CD4-positive, alpha-beta memory T cell (primary cell): ENCODE data around the gene KRTCAP2. TPM values are rescaled to one million over a fixed set of nuclear protein-coding genes. Genes with fewer than 3 reads are reported as not detected.

Experiments used
- CTCF ChIA-PET: fragments of 350-600 bp; sonication (Branson Sonifier 250); formaldehyde crosslinking; loops from one replicate; lab custom pipeline; 2021; ENCODE audit warnings: inconsistent platforms; ENCODE audit not compliant: partially characterized antibody; lab: Charles Lee
- POLR2A ChIA-PET: fragments of 350-600 bp; sonication (Branson Sonifier 250); formaldehyde crosslinking; loops from one replicate; lab custom pipeline; 2021; ENCODE audit not compliant: partially characterized antibody; lab: Charles Lee
- DNase-seq, 5 donors: peaks; one replicate each; pipeline versions ENCODE4 v3.0.0 to v3.0.0-alpha.2; 2020 to 2022; ENCODE audit warnings: mixed read lengths in 1 of 5
- H3K27ac ChIP-seq: one replicate; pipeline ENCODE4 v1.7.0; 2013; ENCODE audit warnings: low read depth, low read length
- H3K27me3 ChIP-seq: 2 replicates; pipeline ENCODE4 v1.7.0; 2013; ENCODE audit warnings: mild to moderate bottlenecking, low read length, moderate library complexity; ENCODE audit not compliant: insufficient read depth
- H3K36me3 ChIP-seq: 2 replicates; pipeline ENCODE4 v1.7.0; 2013; ENCODE audit warnings: mild to moderate bottlenecking, low read length, moderate library complexity; ENCODE audit not compliant: insufficient read depth
- H3K4me1 ChIP-seq: 2 replicates; pipeline ENCODE4 v1.7.0; 2013; ENCODE audit warnings: mild to moderate bottlenecking, low read length, moderate library complexity; ENCODE audit not compliant: insufficient read depth
- H3K4me3 ChIP-seq, 2 donors: one replicate each; pipeline ENCODE4 v1.7.0; 2013; ENCODE audit warnings: low read length in 2 of 2, mild to moderate bottlenecking in 1 of 2
- H3K9me3 ChIP-seq, 2 donors: one replicate each; pipeline ENCODE4 v1.7.0; 2013; ENCODE audit warnings: low read length in 2 of 2, control low read depth in 1 of 2; ENCODE audit not compliant: control insufficient read depth in 1 of 2
- H3K27ac Mint-ChIP-seq, 7 donors: one replicate each; pipeline ENCODE4 v1.8.0; 2020 to 2021; ENCODE audit warnings: mixed read lengths in 7 of 7, mild to moderate bottlenecking in 6 of 7, inconsistent platforms in 3 of 7, moderate library complexity in 3 of 7
- H3K27me3 Mint-ChIP-seq, 2 donors: one replicate each; pipeline ENCODE4 v1.8.0; 2020 to 2021; ENCODE audit warnings: mixed read lengths in 2 of 2
- H3K36me3 Mint-ChIP-seq, 2 donors: one replicate each; pipeline ENCODE4 v1.8.0; 2020 to 2021; ENCODE audit warnings: mixed read lengths in 2 of 2, inconsistent platforms in 1 of 2, mild to moderate bottlenecking in 1 of 2
- H3K4me1 Mint-ChIP-seq, 4 donors: one replicate each; pipeline ENCODE4 v1.8.0; 2020 to 2021; ENCODE audit warnings: mixed read lengths in 4 of 4, mild to moderate bottlenecking in 1 of 4
- H3K4me3 Mint-ChIP-seq, 8 donors: one replicate each; pipeline ENCODE4 v1.8.0; 2020 to 2021; ENCODE audit warnings: mixed read lengths in 8 of 8, mild to moderate bottlenecking in 7 of 8, moderate library complexity in 6 of 8, inconsistent platforms in 3 of 8
- H3K9me3 Mint-ChIP-seq, 8 donors: one replicate each; pipeline ENCODE4 v1.8.0; 2020 to 2021; ENCODE audit warnings: mixed read lengths in 8 of 8, mild to moderate bottlenecking in 5 of 8, inconsistent platforms in 3 of 8, moderate library complexity in 1 of 8
- intact Hi-C: fragments of 100-400 bp; cut with micrococcal nuclease; formaldehyde crosslinking; loops from one replicate; pipeline ENCODE4 v1.15.1; 2023
- polyA plus RNA-seq, 2 donors: library from polyadenylated mRNA; unstranded; fragments of 300-500 nt; fragmentation: Illumina TruSeq; gene quantifications; one replicate each; pipeline ENCODE4 v1.2.3, GENCODE V29; 2021
- total RNA-seq, 2 experiments: library from RNA; stranded (reverse); gene quantifications; one replicate each; pipeline ENCODE4 v1.2.3, GENCODE V29; 2021

KRTCAP2 gene
- total and polyA plus RNA-seq, 4 experiments from 2014 or later: 173 to 488 (median 325) TPM

- Mint-ChIP-seq H3K4me3 (peak overlapping the region; percentile 94 to 100 (median 99)), H3K27ac (peak overlapping the region; percentile 97 to 100 (median 98)), H3K36me3 (peaks cover 0 to 8% of the 10 kb centered on the region in 2 donors), H3K9me3 (no peaks in the 10 kb centered on the region), H3K4me1 (peaks cover 19 to 45% (median 35%) of the 10 kb centered on the region in 4 donors), H3K27me3 (peaks cover 2 to 7% of the 10 kb centered on the region in 2 donors)
- CTCF ChIA-PET: interaction anchor here (1.3 kb wide), 1 partner anchor 34 kb away, joined by 3 read pairs; no protein-coding TSS in a partner anchor
- H3K36me3 ChIP-seq: no peaks in the 10 kb centered on the region
- POLR2A ChIA-PET: interaction anchor here (1.0 to 1.1 kb wide), 2 partner anchors 12 to 33 kb away, joined by 3 read pairs; partner anchors contain the start of gene TRIM46
- intact Hi-C loops: loop anchor here (2.0 kb wide), 1 partner anchor 14 kb away; the partner anchor contains the start of gene EFNA1
- peak overlapping the region; percentile 62 to 79 for H3K4me3 ChIP-seq
- H3K27ac ChIP-seq: peak overlapping the region; percentile 87
- H3K9me3 ChIP-seq: no peaks in the 10 kb centered on the region
- H3K27me3 ChIP-seq: no peaks in the 10 kb centered on the region
- DNase-seq: no peak
- peaks cover 30% of the 10 kb centered on the region for H3K4me1 ChIP-seq
Measured at GRCh38 chr1:155140630-155140953, 32.5 kb downstream of the KRTCAP2 start.

DNA sequence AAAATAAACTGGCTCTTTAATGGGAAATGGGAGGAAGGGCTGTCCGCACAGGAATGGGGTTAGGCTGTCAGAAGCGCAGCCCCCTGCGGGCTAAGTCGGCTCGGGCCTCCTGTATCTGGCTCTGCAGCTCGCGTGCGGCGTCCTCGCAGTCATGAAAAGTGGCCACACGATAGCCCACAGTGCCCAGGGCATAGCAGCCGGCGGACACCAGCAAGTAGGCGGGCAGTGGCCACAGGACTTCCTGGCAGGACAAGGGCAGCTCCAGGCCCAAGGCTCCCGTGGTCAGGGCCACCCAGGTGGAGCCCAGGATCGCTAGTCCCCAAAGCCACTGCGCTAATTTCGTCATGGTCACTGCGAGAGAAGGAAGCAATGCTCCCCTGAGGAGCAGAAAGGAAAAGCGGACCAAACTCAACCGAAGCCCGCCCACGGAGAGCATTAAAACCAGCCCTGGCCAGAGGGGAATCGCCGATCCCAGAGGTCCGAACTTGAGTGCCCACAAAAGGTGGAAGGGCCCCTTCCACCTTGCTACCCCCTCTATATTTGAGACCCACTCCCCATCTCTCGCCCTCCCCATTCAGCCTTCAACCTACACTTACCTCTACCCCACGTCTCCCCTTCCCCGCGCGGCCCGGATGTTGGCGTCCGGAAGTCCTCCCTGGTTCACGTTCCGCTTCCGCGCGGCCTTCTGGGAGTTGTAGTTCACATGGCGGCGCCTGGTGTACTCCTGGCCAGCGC, 33.0 kb downstream of the KRTCAP2 start, which contains the start of gene DPM3:
DPM3 (minus strand) TSS at position 637 of the 735 bp plus-strand sequence; CDS start at position 346, 291 bp downstream.
- POLR2A ChIA-PET: interaction anchor here (1.0 to 1.1 kb wide), 2 partner anchors 11 to 34 kb away, joined by 3 read pairs; partner anchors contain the start of gene TRIM46
- CTCF ChIA-PET: interaction anchor here (1.3 kb wide), 1 partner anchor 34 kb away, joined by 3 read pairs; no protein-coding TSS in a partner anchor
- Mint-ChIP-seq H3K27ac (peak within 1 kb of the TSS; percentile 97 to 100 (median 98)), H3K36me3 (peaks cover 0 to 13% of the 10 kb centered on the region in 2 donors), H3K4me1 (peaks cover 20 to 50% (median 39%) of the 10 kb centered on the region in 4 donors), H3K4me3 (peak within 1 kb of the TSS; percentile 94 to 100 (median 99)), H3K27me3 (peaks cover 0 to 5% of the 10 kb centered on the region in 2 donors), H3K9me3 (no peaks in the 10 kb centered on the region)
- peak; percentile 81 to 93 (median 83) for DNase-seq
- Histone ChIP-seq H3K4me1 (peaks cover 33% of the 10 kb centered on the region), H3K36me3 (no peaks in the 10 kb centered on the region), H3K27ac (peak within 1 kb of the TSS; percentile 87), H3K9me3 (no peaks in the 10 kb centered on the region), H3K27me3 (no peaks in the 10 kb centered on the region), H3K4me3 (peak within 1 kb of the TSS; percentile 62 to 79)
- intact Hi-C loops: loop anchor here (2.0 to 5.0 kb wide), 2 partner anchors 13 to 53 kb away; partner anchors contain the start of gene EFNA1

DNA sequence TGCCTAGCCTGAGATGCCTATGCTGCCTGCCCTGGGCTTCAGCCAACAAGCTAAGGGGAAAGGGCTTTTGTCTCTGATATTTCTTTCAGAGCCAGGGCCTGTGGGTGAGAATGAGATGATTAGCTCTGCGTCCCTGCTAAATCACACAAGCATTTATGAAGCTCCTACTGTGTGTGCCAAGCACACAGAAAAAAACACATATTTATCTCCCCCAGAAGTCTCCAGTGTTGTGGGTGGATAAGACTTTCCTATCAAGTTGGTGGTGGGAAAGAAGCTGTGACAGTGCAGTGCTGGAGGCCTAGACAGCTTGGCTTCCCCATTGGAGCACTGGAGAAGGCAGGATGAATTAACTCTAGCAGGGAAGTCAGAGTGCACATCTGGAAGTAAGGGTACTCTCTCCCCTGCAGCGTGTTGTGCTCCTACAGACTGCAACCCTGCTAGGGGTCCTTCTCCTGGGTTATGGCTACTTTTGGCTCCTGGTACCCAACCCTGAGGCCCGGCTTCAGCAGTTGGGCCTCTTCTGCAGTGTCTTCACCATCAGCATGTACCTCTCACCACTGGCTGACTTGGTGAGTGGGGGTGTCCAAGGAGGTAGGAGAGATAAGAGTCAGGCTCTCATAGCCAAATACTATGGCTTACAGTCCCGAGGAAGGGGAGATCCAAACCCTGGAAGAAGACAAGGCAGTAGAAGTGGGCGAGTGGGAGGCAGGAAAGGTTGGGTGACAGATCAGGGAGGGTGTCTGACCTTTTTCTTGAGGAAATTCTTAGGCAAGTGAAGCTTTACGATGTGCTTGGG, 35.8 kb downstream of the KRTCAP2 start:
- Histone ChIP-seq H3K27me3 (no peaks in the 10 kb centered on the region), H3K4me1 (peaks cover 37% of the 10 kb centered on the region), H3K36me3 (no peaks in the 10 kb centered on the region), H3K4me3 (peak overlapping the region in 1 of 2 donors; percentile 93), H3K9me3 (no peaks in the 10 kb centered on the region), H3K27ac (peak overlapping the region; percentile 97)
- DNase-seq: no peak
- Mint-ChIP-seq H3K9me3 (no peaks in the 10 kb centered on the region), H3K27ac (peak overlapping the region; percentile 97 to 100 (median 99)), H3K4me3 (peak overlapping the region; percentile 94 to 99 (median 98)), H3K36me3 (peaks cover 0 to 15% of the 10 kb centered on the region in 2 donors), H3K27me3 (no peaks in the 10 kb centered on the region), H3K4me1 (peaks cover 25 to 61% (median 46%) of the 10 kb centered on the region in 4 donors)
- intact Hi-C loops: loop anchor here (5.0 kb wide), 1 partner anchor 50 kb away; no protein-coding TSS in a partner anchor
- ChIA-PET CTCF (interaction anchor here (0.6 to 4.2 kb wide), 9 partner anchors 30 to 143 kb away, joined by 3 to 27 read pairs (median 3); partner anchors contain the start of gene KRTCAP2), POLR2A (interaction anchor here (0.7 to 4.0 kb wide), 2 partner anchors 37 to 52 kb away, joined by 3 to 35 read pairs; partner anchors contain the start of genes KRTCAP2 and TRIM46)

GRCh38 chr1:155136748-155137147, 36.4 kb downstream of the KRTCAP2 start:
- Mint-ChIP-seq H3K9me3 (no peaks in the 10 kb centered on the region), H3K4me1 (peaks cover 25 to 62% (median 46%) of the 10 kb centered on the region in 4 donors)
- peak overlapping the region in 1 of 2 donors; percentile 93 for H3K4me3 ChIP-seq

GRCh38 chr1:155135415-155136028, 37.6 kb downstream of the KRTCAP2 start, which contains the start of gene SLC50A1:
TSS of gene SLC50A1 (plus strand) at chr1:155135852. CDS start at chr1:155135912, 60 bp downstream.
- Mint-ChIP-seq H3K4me3 (peak within 1 kb of the TSS; percentile 94 to 99 (median 98)), H3K27ac (peak within 1 kb of the TSS; percentile 97 to 100 (median 99)), H3K9me3 (no peaks in the 10 kb centered on the region), H3K4me1 (peaks cover 23 to 71% (median 46%) of the 10 kb centered on the region in 4 donors), H3K27me3 (no peaks in the 10 kb centered on the region), H3K36me3 (peaks cover 0 to 15% of the 10 kb centered on the region in 2 donors)
- POLR2A ChIA-PET: interaction anchor here (0.6 to 4.0 kb wide), 11 partner anchors 12 to 122 kb away, joined by 3 to 35 read pairs (median 5); partner anchors contain the start of genes ADAM15, KRTCAP2, MTX1 and TRIM46
- peak within 1 kb of the TSS; percentile 97 for H3K27ac ChIP-seq
- H3K4me1 ChIP-seq: peaks cover 35% of the 10 kb centered on the region
- no peaks in the 10 kb centered on the region for H3K27me3 ChIP-seq
- peak within 1 kb of the TSS; percentile 78 to 93 for H3K4me3 ChIP-seq
- CTCF ChIA-PET: interaction anchor here (1.0 to 4.2 kb wide), 5 partner anchors 32 to 50 kb away, joined by 3 to 27 read pairs (median 9); partner anchors contain the start of gene KRTCAP2
- DNase-seq: peak; percentile 90 to 94 (median 91)
- intact Hi-C loops: loop anchor here (1.0 to 5.0 kb wide), 2 partner anchors 38 to 48 kb away; partner anchors contain the start of genes KRTCAP2 and TRIM46
- no peaks in the 10 kb centered on the region for H3K9me3 ChIP-seq
- no peaks in the 10 kb centered on the region for H3K36me3 ChIP-seq

More at GRCh38 chr1:155136748-155137147, 36.4 kb downstream of the KRTCAP2 start:
- ChIA-PET POLR2A (interaction anchor here (0.6 to 4.0 kb wide), 4 partner anchors 37 to 840 kb away, joined by 3 to 35 read pairs (median 5); partner anchors contain the start of genes KRTCAP2 and TRIM46), CTCF (interaction anchor here (0.9 to 4.2 kb wide), 7 partner anchors 31 to 57 kb away, joined by 3 to 27 read pairs (median 3); partner anchors contain the start of gene KRTCAP2)
- Histone ChIP-seq H3K27ac (peak overlapping the region; percentile 97), H3K4me1 (peaks cover 37% of the 10 kb centered on the region), H3K36me3 (no peaks in the 10 kb centered on the region), H3K9me3 (no peaks in the 10 kb centered on the region), H3K27me3 (no peaks in the 10 kb centered on the region)
- Mint-ChIP-seq H3K4me3 (peak overlapping the region; percentile 94 to 99 (median 98)), H3K27me3 (no peaks in the 10 kb centered on the region), H3K36me3 (peaks cover 0 to 15% of the 10 kb centered on the region in 2 donors), H3K27ac (peak overlapping the region; percentile 97 to 100 (median 99))
- intact Hi-C loops: loop anchor here (5.0 kb wide), 1 partner anchor 49 kb away; no protein-coding TSS in a partner anchor
- no peak for DNase-seq
